ENCODE measurements around the gene SENP7.
"Not testable (repeated sequence)": the region's sequence is repeated elsewhere in the genome, so short reads cannot be mapped to it uniquely, and the experiment has no call there.

The SENP7 gene

DNA sequence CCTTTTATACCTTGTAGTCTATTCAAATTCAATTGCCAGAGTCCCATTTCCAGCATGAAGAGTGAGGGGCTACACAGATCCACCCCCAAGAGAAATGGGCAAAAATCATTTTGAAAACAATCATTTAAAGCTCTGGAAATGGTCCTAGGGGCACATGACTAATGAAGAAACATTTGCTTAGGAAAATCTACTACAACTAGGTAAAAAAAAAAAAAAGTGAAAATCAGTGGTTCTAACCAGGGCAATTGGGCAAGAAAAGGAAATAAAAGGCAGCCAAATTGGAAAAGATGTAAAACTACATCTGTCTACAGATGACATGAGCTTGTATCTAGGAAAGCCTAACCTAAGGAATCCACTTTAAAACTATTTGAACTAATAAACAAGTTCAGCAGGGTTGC, 202.0 kb downstream of the SENP7 start:
- H3K27me3 ChIP-seq (ENCODE audit: control insufficient read depth in 5 of 5, insufficient read depth in 4 of 5, low read length in 5 of 5): no peaks in the 10 kb centered on the region
- H3K27ac ChIP-seq (ENCODE audit: low read depth, low read length): no peak overlapping the region

DNA sequence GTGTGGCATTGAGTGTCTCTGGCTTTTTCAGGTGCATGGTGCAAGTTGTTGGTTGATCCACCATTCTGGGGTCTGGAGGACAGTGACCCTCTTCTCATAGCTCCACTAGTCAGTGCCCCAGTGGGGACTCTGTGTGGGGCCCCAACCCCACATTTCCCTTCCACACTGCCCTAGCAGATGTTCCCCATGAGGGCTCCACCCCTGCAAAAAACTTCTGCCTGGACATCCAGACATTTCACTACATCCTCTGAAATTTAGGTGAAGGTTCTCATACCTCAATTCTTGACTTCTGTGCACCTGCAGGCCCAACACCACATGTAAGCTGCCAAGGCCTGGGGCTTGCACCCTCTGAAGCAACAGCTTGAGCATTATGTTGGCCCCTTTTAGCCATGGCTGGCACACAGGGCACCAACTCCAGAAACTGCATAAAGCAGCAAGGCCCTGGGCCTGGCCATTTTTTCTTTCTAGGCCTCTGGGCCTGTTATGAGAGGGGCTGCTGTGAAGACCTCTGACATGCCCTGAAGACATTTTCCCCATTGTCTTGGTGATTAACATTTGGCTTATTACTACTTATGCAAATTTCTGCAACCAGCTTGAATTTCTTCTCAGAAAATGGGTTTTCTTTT, 204.8 kb downstream of the SENP7 start:
- H3K27ac ChIP-seq (ENCODE audit: low read depth, low read length); H3K36me3 ChIP-seq (ENCODE audit: control insufficient read depth in 5 of 5, insufficient read depth in 5 of 5, low read length in 5 of 5); H3K27me3 ChIP-seq (ENCODE audit: control insufficient read depth in 5 of 5, insufficient read depth in 4 of 5, low read length in 5 of 5); H3K4me1 ChIP-seq (ENCODE audit: control insufficient read depth in 5 of 5, insufficient read depth in 5 of 5, low read length in 5 of 5); H3K9ac ChIP-seq (ENCODE audit: low read length in 5 of 5): not testable (repeated sequence)
- H3K9me3 ChIP-seq (ENCODE audit: control insufficient read depth in 5 of 5, low read length in 5 of 5): peaks cover 4 to 11% (median 8%) of the 10 kb centered on the region in 5 donors
- peak overlapping the region in 1 of 5 donors; percentile 25 for H3K4me3 ChIP-seq (ENCODE audit: low read depth in 1 of 5, low read length in 5 of 5)

More for the DNA sequence above, 202.0 kb downstream of the SENP7 start:
- peaks cover 4 to 11% (median 8%) of the 10 kb centered on the region in 5 donors for H3K9me3 ChIP-seq (ENCODE audit: control insufficient read depth in 5 of 5, low read length in 5 of 5)
- peaks cover 0 to 5% (median 0%) of the 10 kb centered on the region in 5 donors for H3K4me1 ChIP-seq (ENCODE audit: control insufficient read depth in 5 of 5, insufficient read depth in 5 of 5, low read length in 5 of 5)
- H3K4me3 ChIP-seq (ENCODE audit: low read depth in 1 of 5, low read length in 5 of 5): no peak overlapping the region
- H3K36me3 ChIP-seq (ENCODE audit: control insufficient read depth in 5 of 5, insufficient read depth in 5 of 5, low read length in 5 of 5): no peaks in the 10 kb centered on the region
- no peak overlapping the region for H3K9ac ChIP-seq (ENCODE audit: low read length in 5 of 5)

DNA sequence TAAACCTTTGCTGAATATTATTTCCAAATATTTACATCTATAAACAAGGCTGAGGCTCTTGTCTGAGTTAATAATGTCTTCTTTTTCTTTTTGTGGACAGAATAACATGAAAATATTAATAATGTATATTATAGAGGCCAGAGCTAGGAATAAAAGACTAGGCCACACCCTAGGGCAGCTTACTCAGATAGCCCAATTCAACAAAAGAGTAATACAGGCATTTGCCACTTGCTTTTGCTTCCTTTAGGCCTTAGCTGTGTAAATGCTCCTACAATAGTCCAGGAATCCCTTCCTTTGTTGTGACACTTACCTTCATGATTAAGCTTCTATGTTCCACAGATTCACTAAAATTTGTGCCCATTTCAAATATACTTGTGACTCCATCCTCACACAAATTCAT, 209.2 kb downstream of the SENP7 start:
- Histone ChIP-seq H3K9me3 (ENCODE audit: control insufficient read depth in 5 of 5, low read length in 5 of 5) (peaks cover 4 to 10% (median 8%) of the 10 kb centered on the region in 5 donors), H3K27me3 (ENCODE audit: control insufficient read depth in 5 of 5, insufficient read depth in 4 of 5, low read length in 5 of 5) (no peaks in the 10 kb centered on the region), H3K36me3 (ENCODE audit: control insufficient read depth in 5 of 5, insufficient read depth in 5 of 5, low read length in 5 of 5) (peaks cover 0 to 2% (median 0%) of the 10 kb centered on the region in 5 donors), H3K9ac (ENCODE audit: low read length in 5 of 5) (no peak overlapping the region), H3K4me1 (ENCODE audit: control insufficient read depth in 5 of 5, insufficient read depth in 5 of 5, low read length in 5 of 5) (no peaks in the 10 kb centered on the region), H3K27ac (ENCODE audit: low read depth, low read length) (no peak overlapping the region), H3K4me3 (ENCODE audit: low read depth in 1 of 5, low read length in 5 of 5) (no peak overlapping the region)

DNA sequence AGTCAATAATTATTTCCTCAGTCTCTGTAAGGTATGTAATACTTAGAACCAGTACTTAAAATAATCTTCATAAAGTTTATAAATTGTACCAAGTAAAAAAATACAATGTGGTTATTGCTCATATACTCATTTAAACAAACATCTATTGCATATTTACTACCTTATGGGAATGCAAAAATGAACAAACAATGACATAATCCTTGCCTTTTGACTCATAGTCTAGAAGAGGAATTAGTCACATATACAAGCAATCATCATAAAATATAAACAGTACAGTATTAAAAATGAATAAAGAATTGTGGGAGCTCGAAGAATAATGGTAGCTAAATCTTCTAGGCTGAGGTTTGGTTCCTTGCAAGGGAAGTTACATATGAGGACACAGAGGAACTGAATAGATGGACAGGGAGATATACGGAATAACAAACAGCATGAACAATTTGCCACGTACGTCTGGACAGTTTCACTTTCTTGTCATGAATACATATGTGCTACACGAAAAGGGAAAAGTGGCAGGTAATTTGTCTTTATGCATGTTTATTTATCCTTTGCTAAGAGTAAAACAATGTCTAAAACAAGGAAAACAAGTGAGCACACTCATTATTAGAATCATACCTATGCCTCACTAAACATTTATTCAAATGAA, 209.8 kb downstream of the SENP7 start:
- Histone ChIP-seq H3K4me3 (ENCODE audit: low read depth in 1 of 5, low read length in 5 of 5) (no peak overlapping the region), H3K36me3 (ENCODE audit: control insufficient read depth in 5 of 5, insufficient read depth in 5 of 5, low read length in 5 of 5) (peaks cover 0 to 2% (median 0%) of the 10 kb centered on the region in 5 donors), H3K4me1 (ENCODE audit: control insufficient read depth in 5 of 5, insufficient read depth in 5 of 5, low read length in 5 of 5) (no peaks in the 10 kb centered on the region), H3K9ac (ENCODE audit: low read length in 5 of 5) (no peak overlapping the region), H3K27me3 (ENCODE audit: control insufficient read depth in 5 of 5, insufficient read depth in 4 of 5, low read length in 5 of 5) (no peaks in the 10 kb centered on the region), H3K27ac (ENCODE audit: low read depth, low read length) (no peak overlapping the region), H3K9me3 (ENCODE audit: control insufficient read depth in 5 of 5, low read length in 5 of 5) (peaks cover 2 to 5% (median 4%) of the 10 kb centered on the region in 5 donors)

DNA sequence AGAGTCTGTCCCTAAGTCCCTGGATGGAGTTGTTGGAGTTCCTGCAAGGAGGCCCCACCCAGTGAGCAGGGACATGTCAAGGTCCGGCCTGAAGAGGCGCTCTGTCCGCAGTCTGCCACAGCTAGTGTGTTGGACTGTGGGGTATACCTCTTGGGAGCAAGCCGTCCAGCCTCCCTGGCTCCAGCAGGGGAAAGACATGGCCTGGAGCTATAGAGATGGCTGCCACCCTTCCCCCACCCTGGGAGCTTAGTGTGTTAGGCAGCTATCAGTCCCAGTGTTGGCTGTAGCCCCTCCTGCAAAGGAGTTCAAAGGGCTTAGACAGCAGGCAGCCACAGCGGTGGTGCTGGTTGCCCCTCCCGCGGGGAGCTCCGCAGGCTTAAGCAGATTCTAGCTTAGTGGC, 212.9 kb downstream of the SENP7 start:
- H3K9ac ChIP-seq (ENCODE audit: low read length in 5 of 5): no peak overlapping the region
- H3K4me1 ChIP-seq (ENCODE audit: control insufficient read depth in 5 of 5, insufficient read depth in 5 of 5, low read length in 5 of 5): no peaks in the 10 kb centered on the region
- H3K27ac ChIP-seq (ENCODE audit: low read depth, low read length): no peak overlapping the region
- no peak overlapping the region for H3K4me3 ChIP-seq (ENCODE audit: low read depth in 1 of 5, low read length in 5 of 5)
- H3K27me3 ChIP-seq (ENCODE audit: control insufficient read depth in 5 of 5, insufficient read depth in 4 of 5, low read length in 5 of 5): no peaks in the 10 kb centered on the region
- H3K9me3 ChIP-seq (ENCODE audit: control insufficient read depth in 5 of 5, low read length in 5 of 5): no peaks in the 10 kb centered on the region
- H3K36me3 ChIP-seq (ENCODE audit: control insufficient read depth in 5 of 5, insufficient read depth in 5 of 5, low read length in 5 of 5): peaks cover 0 to 2% (median 0%) of the 10 kb centered on the region in 5 donors

DNA sequence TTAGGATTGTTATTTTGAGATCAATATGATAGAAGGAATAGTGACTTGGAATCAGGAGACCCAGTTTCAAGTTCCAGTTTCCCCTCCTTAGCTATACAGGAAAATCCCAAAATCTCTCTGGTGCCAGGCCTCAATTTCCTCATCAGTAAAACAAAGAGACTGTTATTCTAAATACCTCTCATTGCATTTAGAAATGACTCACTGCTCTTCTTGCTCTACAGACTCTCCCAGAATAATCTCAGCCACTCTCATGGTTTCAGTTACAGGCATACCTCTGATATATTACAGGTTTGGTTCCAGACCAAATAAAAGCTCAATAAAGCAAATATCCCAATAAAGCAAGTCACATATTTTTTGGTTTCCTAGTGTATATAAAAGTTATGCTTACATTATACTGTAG, 221.0 kb downstream of the SENP7 start:
- no peaks in the 10 kb centered on the region for H3K36me3 ChIP-seq (ENCODE audit: control insufficient read depth in 5 of 5, insufficient read depth in 5 of 5, low read length in 5 of 5)
- H3K9me3 ChIP-seq (ENCODE audit: control insufficient read depth in 5 of 5, low read length in 5 of 5): no peaks in the 10 kb centered on the region
- H3K4me3 ChIP-seq (ENCODE audit: low read depth in 1 of 5, low read length in 5 of 5): no peak overlapping the region
- no peak overlapping the region for H3K27ac ChIP-seq (ENCODE audit: low read depth, low read length)
- no peaks in the 10 kb centered on the region for H3K27me3 ChIP-seq (ENCODE audit: control insufficient read depth in 5 of 5, insufficient read depth in 4 of 5, low read length in 5 of 5)
- no peaks in the 10 kb centered on the region for H3K4me1 ChIP-seq (ENCODE audit: control insufficient read depth in 5 of 5, insufficient read depth in 5 of 5, low read length in 5 of 5)
- H3K9ac ChIP-seq (ENCODE audit: low read length in 5 of 5): no peak overlapping the region

DNA sequence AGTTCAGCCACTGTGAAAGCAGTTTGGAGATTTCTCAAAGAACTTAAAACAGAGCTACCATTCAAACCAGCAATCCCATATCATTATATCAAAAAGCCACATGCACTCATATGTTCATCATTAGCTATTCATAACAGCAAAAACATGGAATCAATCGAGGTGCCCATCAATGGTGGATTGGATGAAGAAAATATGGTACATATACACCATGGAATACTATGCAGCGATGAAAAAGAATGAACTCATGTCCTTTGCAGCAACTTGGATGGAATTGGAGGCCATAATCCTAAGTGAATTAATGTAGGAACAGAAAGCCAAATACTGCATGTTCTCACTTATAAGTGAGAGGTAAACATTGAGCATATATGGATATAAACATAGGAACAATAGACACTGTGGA, 224.7 kb downstream of the SENP7 start:
- no peaks in the 10 kb centered on the region for H3K27me3 ChIP-seq (ENCODE audit: control insufficient read depth in 5 of 5, insufficient read depth in 4 of 5, low read length in 5 of 5)
- H3K9me3 ChIP-seq (ENCODE audit: control insufficient read depth in 5 of 5, low read length in 5 of 5): no peaks in the 10 kb centered on the region
- H3K4me1 ChIP-seq (ENCODE audit: control insufficient read depth in 5 of 5, insufficient read depth in 5 of 5, low read length in 5 of 5): no peaks in the 10 kb centered on the region
- no peak overlapping the region for H3K4me3 ChIP-seq (ENCODE audit: low read depth in 1 of 5, low read length in 5 of 5)
- no peaks in the 10 kb centered on the region for H3K36me3 ChIP-seq (ENCODE audit: control insufficient read depth in 5 of 5, insufficient read depth in 5 of 5, low read length in 5 of 5)
- no peak overlapping the region for H3K9ac ChIP-seq (ENCODE audit: low read length in 5 of 5)
- no peak overlapping the region for H3K27ac ChIP-seq (ENCODE audit: low read depth, low read length)

DNA sequence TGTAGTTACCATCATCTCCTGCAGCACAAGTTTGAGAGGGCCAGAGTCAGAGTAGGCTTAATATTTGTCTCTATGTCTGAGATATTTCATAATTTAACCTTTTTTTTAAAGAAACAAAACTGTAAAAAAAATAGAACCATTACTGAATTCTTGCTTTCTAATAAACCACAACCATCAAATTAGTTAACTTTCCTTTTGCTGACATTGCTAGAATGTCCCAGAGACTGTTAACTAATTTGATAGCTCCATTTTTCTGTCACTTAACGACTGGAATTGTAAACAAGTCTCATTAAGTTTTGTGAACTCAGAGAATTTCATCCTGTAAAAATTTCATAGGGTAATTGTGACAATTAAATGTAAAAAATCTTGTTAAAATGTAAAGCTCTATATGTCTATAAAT, 228.3 kb downstream of the SENP7 start:
- no peak overlapping the region for H3K4me3 ChIP-seq (ENCODE audit: low read depth in 1 of 5, low read length in 5 of 5)
- H3K27me3 ChIP-seq (ENCODE audit: control insufficient read depth in 5 of 5, insufficient read depth in 4 of 5, low read length in 5 of 5): no peaks in the 10 kb centered on the region
- no peak overlapping the region for H3K9ac ChIP-seq (ENCODE audit: low read length in 5 of 5)
- H3K4me1 ChIP-seq (ENCODE audit: control insufficient read depth in 5 of 5, insufficient read depth in 5 of 5, low read length in 5 of 5): no peaks in the 10 kb centered on the region
- no peaks in the 10 kb centered on the region for H3K9me3 ChIP-seq (ENCODE audit: control insufficient read depth in 5 of 5, low read length in 5 of 5)
- no peak overlapping the region for H3K27ac ChIP-seq (ENCODE audit: low read depth, low read length)
- H3K36me3 ChIP-seq (ENCODE audit: control insufficient read depth in 5 of 5, insufficient read depth in 5 of 5, low read length in 5 of 5): no peaks in the 10 kb centered on the region

DNA sequence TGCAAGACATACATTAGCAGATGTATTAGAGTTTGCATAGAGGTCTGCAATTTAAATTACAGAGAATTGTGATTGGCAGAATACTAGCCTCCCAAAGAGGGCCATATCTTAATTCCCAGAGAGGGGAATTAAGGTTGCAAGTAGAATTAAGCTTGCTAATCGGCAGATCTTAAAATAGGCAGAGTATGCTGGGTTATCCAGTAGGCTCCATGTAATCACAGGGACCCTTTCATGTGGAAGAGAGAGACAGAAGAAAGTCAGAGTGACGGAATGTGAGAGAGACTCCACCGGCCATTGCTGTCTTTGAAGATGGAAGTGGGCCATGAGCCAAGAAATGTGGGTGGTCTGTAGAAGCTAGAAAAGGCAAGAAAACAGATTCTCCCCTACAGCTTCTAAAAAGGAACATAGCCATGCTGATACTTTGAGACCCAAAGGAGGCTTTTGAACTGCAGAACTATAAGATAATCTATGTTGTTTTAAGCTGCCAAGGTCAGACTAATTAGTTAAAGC, 231.4 kb downstream of the SENP7 start:
- H3K36me3 ChIP-seq (ENCODE audit: control insufficient read depth in 5 of 5, insufficient read depth in 5 of 5, low read length in 5 of 5): no peaks in the 10 kb centered on the region
- no peak overlapping the region for H3K4me3 ChIP-seq (ENCODE audit: low read depth in 1 of 5, low read length in 5 of 5)
- no peaks in the 10 kb centered on the region for H3K9me3 ChIP-seq (ENCODE audit: control insufficient read depth in 5 of 5, low read length in 5 of 5)
- no peak overlapping the region for H3K9ac ChIP-seq (ENCODE audit: low read length in 5 of 5)
- no peaks in the 10 kb centered on the region for H3K27me3 ChIP-seq (ENCODE audit: control insufficient read depth in 5 of 5, insufficient read depth in 4 of 5, low read length in 5 of 5)
- no peak overlapping the region for H3K27ac ChIP-seq (ENCODE audit: low read depth, low read length)
- H3K4me1 ChIP-seq (ENCODE audit: control insufficient read depth in 5 of 5, insufficient read depth in 5 of 5, low read length in 5 of 5): no peaks in the 10 kb centered on the region

DNA sequence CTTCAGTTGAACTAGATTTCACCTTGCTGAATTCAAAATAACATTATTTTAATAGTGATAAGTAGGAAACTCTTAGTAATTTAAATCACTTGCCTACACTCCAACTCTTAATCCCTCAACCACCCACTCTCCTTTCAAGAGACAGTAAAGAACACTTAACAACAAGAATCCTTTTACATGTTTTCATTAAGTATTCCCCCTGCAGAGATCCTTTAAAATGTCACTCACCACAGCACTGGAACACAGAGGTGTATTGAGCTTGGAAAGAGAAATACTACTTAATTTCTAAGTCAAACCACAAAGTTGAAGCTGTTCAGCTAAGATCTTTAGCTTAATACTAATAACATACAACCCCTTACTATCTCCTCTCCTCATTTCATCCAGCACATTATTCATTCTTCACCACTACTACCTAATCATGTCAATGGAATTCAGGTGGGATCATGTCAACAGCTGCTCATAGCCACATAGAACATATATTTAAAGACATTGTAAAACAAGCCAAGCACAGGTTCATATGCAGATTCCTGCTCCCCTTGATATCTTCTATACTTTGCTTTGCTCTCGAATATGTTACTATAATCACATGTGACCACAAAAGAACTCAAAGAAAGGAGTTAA, 233.1 kb downstream of the SENP7 start:
- H3K9ac ChIP-seq (ENCODE audit: low read length in 5 of 5): no peak overlapping the region
- no peaks in the 10 kb centered on the region for H3K27me3 ChIP-seq (ENCODE audit: control insufficient read depth in 5 of 5, insufficient read depth in 4 of 5, low read length in 5 of 5)
- H3K4me1 ChIP-seq (ENCODE audit: control insufficient read depth in 5 of 5, insufficient read depth in 5 of 5, low read length in 5 of 5): no peaks in the 10 kb centered on the region
- H3K27ac ChIP-seq (ENCODE audit: low read depth, low read length): no peak overlapping the region
- no peak overlapping the region for H3K4me3 ChIP-seq (ENCODE audit: low read depth in 1 of 5, low read length in 5 of 5)
- no peaks in the 10 kb centered on the region for H3K36me3 ChIP-seq (ENCODE audit: control insufficient read depth in 5 of 5, insufficient read depth in 5 of 5, low read length in 5 of 5)
- H3K9me3 ChIP-seq (ENCODE audit: control insufficient read depth in 5 of 5, low read length in 5 of 5): no peaks in the 10 kb centered on the region

All from subcutaneous abdominal adipose tissue (tissue), 5 donors.